GM18873 (cell line): ENCODE measurements around the gene ICAM3.

Source experiments
- ATAC-seq: cut with Tn5 transposase; IDR thresholded peaks from one replicate; pipeline ENCODE4 v1.9.1; 2021; ENCODE audit warnings: mild to moderate bottlenecking, moderate library complexity, moderate number of reproducible peaks; ENCODE audit not compliant: unreplicated experiment, low FRiP score

ICAM3 gene

GRCh38 chr19:10293637-10294367, 45.6 kb downstream of the ICAM3 start:
- ATAC-seq = no peak

- no peak for ATAC-seq
These were observed 46.4 kb downstream of the ICAM3 start for GRCh38 chr19:10292789-10293636.

DNA sequence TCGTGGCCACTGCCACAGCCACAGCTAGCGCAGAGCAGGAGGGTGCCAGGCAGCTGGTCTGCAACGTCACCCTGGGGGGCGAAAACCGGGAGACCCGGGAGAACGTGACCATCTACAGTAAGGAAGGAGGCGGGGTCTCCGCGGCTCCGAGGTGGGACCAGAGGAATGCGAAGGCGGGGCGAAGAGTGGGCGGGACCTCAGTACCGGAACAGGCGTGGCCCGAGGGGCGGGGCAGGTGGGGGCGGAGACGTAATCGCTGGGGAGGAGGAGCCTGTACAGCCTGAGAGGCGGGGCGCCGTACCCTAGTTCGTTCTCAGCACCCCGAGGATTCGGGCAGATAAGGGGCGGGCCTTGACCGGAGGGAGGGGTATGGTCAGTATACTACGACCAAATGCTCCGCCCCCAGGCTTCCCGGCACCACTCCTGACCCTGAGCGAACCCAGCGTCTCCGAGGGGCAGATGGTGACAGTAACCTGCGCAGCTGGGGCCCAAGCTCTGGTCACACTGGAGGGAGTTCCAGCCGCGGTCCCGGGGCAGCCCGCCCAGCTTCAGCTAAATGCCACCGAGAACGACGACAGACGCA, 47.1 kb downstream of the ICAM3 start:
- ATAC-seq = no peak

DNA sequence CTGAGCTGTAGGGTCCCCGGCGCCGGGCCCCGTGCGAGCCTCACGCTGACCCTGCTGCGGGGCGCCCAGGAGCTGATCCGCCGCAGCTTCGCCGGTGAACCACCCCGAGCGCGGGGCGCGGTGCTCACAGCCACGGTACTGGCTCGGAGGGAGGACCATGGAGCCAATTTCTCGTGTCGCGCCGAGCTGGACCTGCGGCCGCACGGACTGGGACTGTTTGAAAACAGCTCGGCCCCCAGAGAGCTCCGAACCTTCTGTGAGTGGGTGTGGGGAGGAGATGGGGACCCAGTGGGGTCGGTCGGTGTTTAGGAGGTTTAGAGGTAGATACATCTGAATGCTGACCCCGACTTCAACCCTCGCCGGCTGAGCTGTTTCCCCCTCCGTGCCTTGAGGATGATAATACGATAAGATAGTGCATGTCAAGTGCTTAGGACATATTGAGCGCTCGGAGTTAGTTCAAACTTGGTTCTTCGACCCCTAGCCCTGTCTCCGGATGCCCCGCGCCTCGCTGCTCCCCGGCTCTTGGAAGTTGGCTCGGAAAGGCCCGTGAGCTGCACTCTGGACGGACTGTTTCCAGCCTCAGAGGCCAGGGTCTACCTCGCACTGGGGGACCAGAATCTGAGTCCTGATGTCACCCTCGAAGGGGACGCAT, 47.7 kb downstream of the ICAM3 start:
- ATAC-seq = no peak

GRCh38 chr19:10290876-10291553, 48.4 kb downstream of the ICAM3 start:
- ATAC-seq = no peak

GRCh38 chr19:10290357-10290875, 49.0 kb downstream of the ICAM3 start:
- no peak for ATAC-seq

- ATAC-seq = no peak
These were observed 49.5 kb downstream of the ICAM3 start, which contains the start of gene ICAM5 for GRCh38 chr19:10289836-10290356. ICAM5 (plus strand) TSS chr19:10289952; CDS start chr19:10290044, 92 bp downstream.

DNA sequence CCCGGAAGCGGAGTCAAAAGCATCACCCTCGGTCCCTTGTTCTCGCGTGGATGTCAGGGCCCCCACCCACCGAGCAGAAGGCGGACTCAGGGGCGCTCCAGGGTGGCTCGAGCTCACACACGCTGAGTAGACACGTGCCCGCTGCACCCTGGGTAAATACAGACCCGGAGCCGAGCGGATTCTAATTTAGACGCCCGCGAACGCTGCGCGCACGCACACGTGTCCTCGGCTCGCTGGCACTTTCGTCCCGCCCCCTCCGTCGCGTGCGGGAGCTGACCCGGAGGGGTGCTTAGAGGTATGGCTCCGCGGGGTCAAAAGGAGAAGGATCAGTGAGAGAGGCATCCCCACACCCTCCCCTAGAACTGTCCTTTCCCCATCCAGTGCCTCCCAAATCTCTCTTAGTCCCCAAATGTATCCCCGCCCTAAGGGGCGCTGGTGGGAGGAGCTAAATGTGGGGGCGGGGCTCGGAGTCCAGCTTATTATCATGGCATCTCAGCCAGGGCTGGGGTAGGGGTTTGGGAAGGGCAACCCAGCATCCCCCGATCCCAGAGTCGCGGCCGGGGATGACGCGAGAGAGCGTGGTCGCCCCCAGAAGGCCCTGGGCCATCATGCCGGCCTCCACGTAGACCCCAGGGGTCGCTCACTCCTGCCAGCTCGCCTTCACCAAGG, 50.1 kb downstream of the ICAM3 start:
- ATAC-seq = no peak

GRCh38 chr19:10288662-10289166, 50.7 kb downstream of the ICAM3 start:
- ATAC-seq = no peak

GRCh38 chr19:10286803-10287737, 52.4 kb downstream of the ICAM3 start, which contains the start of gene ICAM4:
ICAM4 (plus strand) TSS chr19:10286955; CDS start chr19:10287013, 58 bp downstream.
- ATAC-seq = no peak

GRCh38 chr19:10285393-10285792, 54.0 kb downstream of the ICAM3 start:
- no peak for ATAC-seq

DNA sequence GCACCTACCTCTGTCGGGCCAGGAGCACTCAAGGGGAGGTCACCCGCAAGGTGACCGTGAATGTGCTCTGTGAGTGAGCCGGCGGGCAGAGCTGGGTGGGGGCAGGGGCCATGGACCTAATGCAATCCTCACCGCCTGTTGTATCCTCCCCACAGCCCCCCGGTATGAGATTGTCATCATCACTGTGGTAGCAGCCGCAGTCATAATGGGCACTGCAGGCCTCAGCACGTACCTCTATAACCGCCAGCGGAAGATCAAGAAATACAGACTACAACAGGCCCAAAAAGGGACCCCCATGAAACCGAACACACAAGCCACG, 54.5 kb downstream of the ICAM3 start:
- no peak for ATAC-seq

GRCh38 chr19:10284065-10284959, 55.1 kb downstream of the ICAM3 start:
- ATAC-seq = no peak
